ENCODE measurements around the gene ERFE. TPM values are rescaled to one million over a fixed set of nuclear protein-coding genes. Genes with fewer than 3 reads are reported as not detected.

ERFE gene
- total RNA-seq, 1 donor from 2014 or later, result 1.3 TPM

GRCh38 chr2:238121511-238122286 is 37.1 kb upstream of the ERFE start:
- no peak overlapping the region for H3K4me3 Mint-ChIP-seq (ENCODE audit: low read depth)
- H3K27ac Mint-ChIP-seq, result no peak overlapping the region
- no peaks in the 10 kb centered on the region for H3K9me3 Mint-ChIP-seq (ENCODE audit: low read depth)
- no peak for TF ChIP-seq CTCF (IDR thresholded peaks at IDR 0.05; ENCODE audit: unreplicated experiment)
- peaks cover 12% of the 10 kb centered on the region for H3K27me3 Mint-ChIP-seq
- H3K4me1 Mint-ChIP-seq (ENCODE audit: low read depth), result no peaks in the 10 kb centered on the region
- H3K36me3 Mint-ChIP-seq (ENCODE audit: insufficient read depth), result no peaks in the 10 kb centered on the region
- DNase-seq (ENCODE audit: low spot score, unreplicated experiment), result no peak

GRCh38 chr2:238122287-238123217 is 36.2 kb upstream of the ERFE start:
- Mint-ChIP-seq H3K4me1 (ENCODE audit: low read depth) (no peaks in the 10 kb centered on the region), H3K36me3 (ENCODE audit: insufficient read depth) (no peaks in the 10 kb centered on the region), H3K27me3 (peaks cover 8% of the 10 kb centered on the region), H3K9me3 (ENCODE audit: low read depth) (no peaks in the 10 kb centered on the region), H3K4me3 (ENCODE audit: low read depth) (no peak overlapping the region), H3K27ac (no peak overlapping the region)
- TF ChIP-seq CTCF (IDR thresholded peaks at IDR 0.05; ENCODE audit: unreplicated experiment), result no peak
- no peak for DNase-seq (ENCODE audit: low spot score, unreplicated experiment)

GRCh38 chr2:238123218-238123971 is 35.4 kb upstream of the ERFE start:
- Mint-ChIP-seq H3K4me1 (ENCODE audit: low read depth) (no peaks in the 10 kb centered on the region), H3K36me3 (ENCODE audit: insufficient read depth) (no peaks in the 10 kb centered on the region), H3K9me3 (ENCODE audit: low read depth) (no peaks in the 10 kb centered on the region), H3K4me3 (ENCODE audit: low read depth) (no peak overlapping the region), H3K27me3 (peaks cover 5% of the 10 kb centered on the region), H3K27ac (no peak overlapping the region)
- TF ChIP-seq CTCF (IDR thresholded peaks at IDR 0.05; ENCODE audit: unreplicated experiment), result no peak
- no peak for DNase-seq (ENCODE audit: low spot score, unreplicated experiment)

GRCh38 chr2:238123991-238124470 is 34.7 kb upstream of the ERFE start:
- H3K27me3 Mint-ChIP-seq, result peaks cover under 1% of the 10 kb centered on the region
- no peak overlapping the region for H3K4me3 Mint-ChIP-seq (ENCODE audit: low read depth)
- no peak for TF ChIP-seq CTCF (IDR thresholded peaks at IDR 0.05; ENCODE audit: unreplicated experiment)
- H3K27ac Mint-ChIP-seq, result no peak overlapping the region
- no peaks in the 10 kb centered on the region for H3K36me3 Mint-ChIP-seq (ENCODE audit: insufficient read depth)
- no peaks in the 10 kb centered on the region for H3K4me1 Mint-ChIP-seq (ENCODE audit: low read depth)
- no peaks in the 10 kb centered on the region for H3K9me3 Mint-ChIP-seq (ENCODE audit: low read depth)
- no peak for DNase-seq (ENCODE audit: low spot score, unreplicated experiment)
